Spleen (tissue), 7 donors: ENCODE results near the gene PEAR1.

Experiments
- POLR2A ChIP-seq, 3 donors: fragments of 450-650 bp; IDR thresholded peaks; one replicate each; pipeline ENCODE4 v1.5.1; 2017; ENCODE audit warnings: antibody characterized with exemption in 3 of 3, mild to moderate bottlenecking in 1 of 3
- TF ChIP-seq, protein P1 (sequence below), 11 experiments: fragments of 200-600 bp in 7 of 11; fragments of 450-650 bp in 4 of 11; sonication (generic) in 4 of 11; IDR thresholded peaks in 8 of 11; conservative IDR thresholded peaks in 3 of 11; 1 replicate in 7 of 11; 2 replicates in 4 of 11; pipeline versions ENCODE4 v1.4.0 to v1.8.0; 2016 to 2021; ENCODE audit warnings: antibody characterized with exemption in 11 of 11, inconsistent platforms in 4 of 11, mild to moderate bottlenecking in 1 of 11
- donor health status: DM: no; HTN: no; CAD: no; lungs with moderate emphysema.
- donor health status: DM: no; HTN: no; CAD: no.
- donor health status: DM: no; HTN: no; CAD: no.

DNA sequence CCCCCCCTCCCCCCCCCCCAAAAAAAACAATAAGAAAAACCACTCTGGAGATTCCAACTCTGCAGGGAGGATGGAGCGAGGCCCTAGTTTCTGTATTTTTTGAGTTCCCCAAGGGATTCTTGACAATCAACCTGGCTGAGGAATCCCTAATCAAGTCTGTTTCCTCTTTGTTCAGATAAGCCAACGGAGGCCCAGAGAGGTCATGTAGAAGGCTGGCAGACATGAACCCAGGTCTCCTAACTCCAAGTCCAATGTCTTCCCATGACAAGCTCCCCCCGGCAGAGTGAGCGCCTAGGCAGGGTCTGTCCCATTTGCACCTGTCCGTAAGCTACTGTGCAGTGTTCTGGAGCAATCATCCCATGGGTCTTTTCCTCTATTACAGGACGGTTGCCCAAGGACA lies 66.4 kb downstream of the PEAR1 start:
- TF ChIP-seq, protein P1, sequence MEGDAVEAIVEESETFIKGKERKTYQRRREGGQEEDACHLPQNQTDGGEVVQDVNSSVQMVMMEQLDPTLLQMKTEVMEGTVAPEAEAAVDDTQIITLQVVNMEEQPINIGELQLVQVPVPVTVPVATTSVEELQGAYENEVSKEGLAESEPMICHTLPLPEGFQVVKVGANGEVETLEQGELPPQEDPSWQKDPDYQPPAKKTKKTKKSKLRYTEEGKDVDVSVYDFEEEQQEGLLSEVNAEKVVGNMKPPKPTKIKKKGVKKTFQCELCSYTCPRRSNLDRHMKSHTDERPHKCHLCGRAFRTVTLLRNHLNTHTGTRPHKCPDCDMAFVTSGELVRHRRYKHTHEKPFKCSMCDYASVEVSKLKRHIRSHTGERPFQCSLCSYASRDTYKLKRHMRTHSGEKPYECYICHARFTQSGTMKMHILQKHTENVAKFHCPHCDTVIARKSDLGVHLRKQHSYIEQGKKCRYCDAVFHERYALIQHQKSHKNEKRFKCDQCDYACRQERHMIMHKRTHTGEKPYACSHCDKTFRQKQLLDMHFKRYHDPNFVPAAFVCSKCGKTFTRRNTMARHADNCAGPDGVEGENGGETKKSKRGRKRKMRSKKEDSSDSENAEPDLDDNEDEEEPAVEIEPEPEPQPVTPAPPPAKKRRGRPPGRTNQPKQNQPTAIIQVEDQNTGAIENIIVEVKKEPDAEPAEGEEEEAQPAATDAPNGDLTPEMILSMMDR (IDR thresholded peaks at IDR 0.05 in 8 of 11, conservative IDR thresholded peaks at IDR 0.05 in 3 of 11): no peak
- TF ChIP-seq POLR2A (IDR thresholded peaks at IDR 0.05): no peak
